Neural cell (in vitro differentiated cells): ENCODE data around the gene TSKU.

Experiments
- CTCF ChIP-seq: fragments of 450-650 bp; IDR thresholded peaks from 2 replicates; pipeline ENCODE4 v1.5.1; 2014; ENCODE audit warnings: antibody characterized with exemption, mild to moderate bottlenecking, moderate library complexity; ENCODE audit not compliant: poor library complexity, severe bottlenecking
- EP300 ChIP-seq: fragments of 450-650 bp; conservative IDR thresholded peaks from 2 replicates; pipeline ENCODE4 v1.6.1; 2014; ENCODE audit warnings: antibody characterized with exemption, mild to moderate bottlenecking, moderate library complexity; ENCODE audit not compliant: poor library complexity, severe bottlenecking
- EZH2 ChIP-seq: fragments of 200-600, 300-800 bp; shearing (Covaris generic), sonication (generic); IDR thresholded peaks from 2 replicates; pipeline ENCODE4 v1.6.1; 2014; ENCODE audit warnings: antibody characterized with exemption, low read length, borderline replicate concordance, mild to moderate bottlenecking; ENCODE audit not compliant: insufficient read depth, poor library complexity, severe bottlenecking
- MXI1 ChIP-seq: fragments of 450-650 bp; conservative IDR thresholded peaks from 2 replicates; pipeline ENCODE4 v1.6.1; 2014; ENCODE audit warnings: antibody characterized with exemption, mild to moderate bottlenecking; ENCODE audit not compliant: poor library complexity, severe bottlenecking
- POLR2AphosphoS5 ChIP-seq: IDR thresholded peaks from 2 replicates; pipeline ENCODE4 v1.6.1; 2012
- RAD21 ChIP-seq: fragments of 450-650 bp; conservative IDR thresholded peaks from 2 replicates; pipeline ENCODE4 v1.6.1; 2014; ENCODE audit warnings: antibody characterized with exemption, mild to moderate bottlenecking, moderate library complexity
- REST ChIP-seq: IDR thresholded peaks from 2 replicates; pipeline ENCODE4 v1.6.1; 2012; ENCODE audit warnings: borderline replicate concordance
- SMC3 ChIP-seq: fragments of 450-650 bp; conservative IDR thresholded peaks from 2 replicates; pipeline ENCODE4 v1.6.1; 2014; ENCODE audit warnings: antibody characterized with exemption, mild to moderate bottlenecking, moderate library complexity; ENCODE audit not compliant: poor library complexity
- TAF1 ChIP-seq: IDR thresholded peaks from 2 replicates; pipeline ENCODE4 v1.6.1; 2012; ENCODE audit warnings: low read depth

- no peak for TF ChIP-seq CTCF
- TF ChIP-seq EP300: no peak
- TF ChIP-seq EZH2: no peak
- no peak for TF ChIP-seq POLR2AphosphoS5
- no peak for TF ChIP-seq REST
- TF ChIP-seq SMC3: no peak
- TF ChIP-seq TAF1: no peak
- no peak for TF ChIP-seq MXI1
- TF ChIP-seq RAD21: no peak
Observed at GRCh38 chr11:76771446-76772099, 11.6 kb upstream of the TSKU start.
